Lower leg skin (tissue), 3 donors: ENCODE measurements around the gene HYDIN.
"Not testable (repeated sequence)": the region's sequence is repeated elsewhere in the genome, so short reads cannot be mapped to it uniquely, and the experiment has no call there.

Source experiments
- CTCF ChIP-seq, 3 donors: fragments of 450-650 bp; IDR thresholded peaks; one replicate each; pipeline ENCODE4 v1.5.1; 2016; ENCODE audit warnings: antibody characterized with exemption in 3 of 3, mild to moderate bottlenecking in 3 of 3, moderate library complexity in 2 of 3
- POLR2A ChIP-seq, 2 donors: fragments of 450-650 bp; IDR thresholded peaks; one replicate each; pipeline ENCODE4 v1.6.1; 2016 to 2017; ENCODE audit warnings: antibody characterized with exemption in 2 of 2, mild to moderate bottlenecking in 1 of 2, moderate library complexity in 1 of 2

GRCh38 chr16:71006516-71006915 is 224.0 kb downstream of the HYDIN start:
- TF ChIP-seq CTCF, POLR2A (IDR thresholded peaks at IDR 0.05): not testable (repeated sequence)
